Peyer's patch (tissue), 4 donors: Measurements from ENCODE around the gene OR9Q1. TPM values are rescaled to one million over a fixed set of nuclear protein-coding genes. Genes with fewer than 3 reads are reported as not detected.
A peak's percentile ranks its signal among the peaks of the same experiment; 100 is the strongest.

Source experiments
- DNase-seq, 3 donors: peaks; one replicate each; pipeline ENCODE4 v3.0.0-alpha.2; 2017 to 2019
- H3K27ac ChIP-seq, 4 donors: fragments of 200-600 bp; sonication (generic); one replicate each; pipeline ENCODE4 v1.5.1; 2016 to 2019
- H3K27me3 ChIP-seq, 2 donors: fragments of 200-600 bp; sonication (generic); one replicate each; pipeline ENCODE4 v1.5.1; 2019
- H3K36me3 ChIP-seq, 3 donors: fragments of 200-600 bp; sonication (generic); one replicate each; pipeline ENCODE4 v1.5.1; 2016 to 2019
- H3K4me1 ChIP-seq, 4 donors: fragments of 200-600 bp; sonication (generic); one replicate each; pipeline ENCODE4 v1.5.1; 2016 to 2019
- H3K4me3 ChIP-seq, 4 donors: fragments of 200-600 bp; sonication (generic); 1 replicate in 3 of 4; 2 replicates in 1 of 4; pipeline ENCODE4 v1.5.1; 2016 to 2019; ENCODE audit warnings: mild to moderate bottlenecking in 1 of 4
- H3K9me3 ChIP-seq, 4 donors: fragments of 200-600 bp; sonication (generic); one replicate each; pipeline ENCODE4 v1.5.1; 2016 to 2019; ENCODE audit warnings: mild to moderate bottlenecking in 1 of 4
- POLR2A ChIP-seq, 2 donors: fragments of 450-650 bp; IDR thresholded peaks; one replicate each; pipeline ENCODE4 v1.5.1; 2017; ENCODE audit warnings: antibody characterized with exemption in 2 of 2, mild to moderate bottlenecking in 2 of 2, moderate library complexity in 2 of 2
- total RNA-seq, 4 donors: library from RNA; depleted of rRNA; stranded (reverse); fragments of >200 nt; gene quantifications; one replicate each; pipeline ENCODE4 v1.1.0, GENCODE V29; 2016
- TF ChIP-seq, protein P1 (sequence below), 6 experiments: fragments of 450-650 bp in 4 of 6; fragments of 200-600 bp in 2 of 6; sonication (generic) in 1 of 6; IDR thresholded peaks; one replicate each; pipeline ENCODE4 v1.5.1; 2017 to 2019; ENCODE audit warnings: antibody characterized with exemption in 6 of 6, mild to moderate bottlenecking in 3 of 6, moderate library complexity in 1 of 6

OR9Q1 gene, protein sequence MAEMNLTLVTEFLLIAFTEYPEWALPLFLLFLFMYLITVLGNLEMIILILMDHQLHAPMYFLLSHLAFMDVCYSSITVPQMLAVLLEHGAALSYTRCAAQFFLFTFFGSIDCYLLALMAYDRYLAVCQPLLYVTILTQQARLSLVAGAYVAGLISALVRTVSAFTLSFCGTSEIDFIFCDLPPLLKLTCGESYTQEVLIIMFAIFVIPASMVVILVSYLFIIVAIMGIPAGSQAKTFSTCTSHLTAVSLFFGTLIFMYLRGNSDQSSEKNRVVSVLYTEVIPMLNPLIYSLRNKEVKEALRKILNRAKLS
- total RNA-seq: not detected

GRCh38 chr11:58023435-58023931 lies at the start of gene OR9Q1:
TSS of gene OR9Q1 (plus strand) at chr11:58023881. CDS start at chr11:58179445, 155,564 bp downstream.
- H3K27me3 ChIP-seq: no peaks in the 10 kb centered on the region
- peak within 1 kb of the TSS in 2 of 4 donors; percentile 59 to 65 for H3K27ac ChIP-seq
- H3K9me3 ChIP-seq: no peaks in the 10 kb centered on the region
- H3K4me1 ChIP-seq: peaks cover 0 to 16% (median 2%) of the 10 kb centered on the region in 4 donors
- DNase-seq: no peak
- TF ChIP-seq, protein P1, sequence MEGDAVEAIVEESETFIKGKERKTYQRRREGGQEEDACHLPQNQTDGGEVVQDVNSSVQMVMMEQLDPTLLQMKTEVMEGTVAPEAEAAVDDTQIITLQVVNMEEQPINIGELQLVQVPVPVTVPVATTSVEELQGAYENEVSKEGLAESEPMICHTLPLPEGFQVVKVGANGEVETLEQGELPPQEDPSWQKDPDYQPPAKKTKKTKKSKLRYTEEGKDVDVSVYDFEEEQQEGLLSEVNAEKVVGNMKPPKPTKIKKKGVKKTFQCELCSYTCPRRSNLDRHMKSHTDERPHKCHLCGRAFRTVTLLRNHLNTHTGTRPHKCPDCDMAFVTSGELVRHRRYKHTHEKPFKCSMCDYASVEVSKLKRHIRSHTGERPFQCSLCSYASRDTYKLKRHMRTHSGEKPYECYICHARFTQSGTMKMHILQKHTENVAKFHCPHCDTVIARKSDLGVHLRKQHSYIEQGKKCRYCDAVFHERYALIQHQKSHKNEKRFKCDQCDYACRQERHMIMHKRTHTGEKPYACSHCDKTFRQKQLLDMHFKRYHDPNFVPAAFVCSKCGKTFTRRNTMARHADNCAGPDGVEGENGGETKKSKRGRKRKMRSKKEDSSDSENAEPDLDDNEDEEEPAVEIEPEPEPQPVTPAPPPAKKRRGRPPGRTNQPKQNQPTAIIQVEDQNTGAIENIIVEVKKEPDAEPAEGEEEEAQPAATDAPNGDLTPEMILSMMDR (IDR thresholded peaks at IDR 0.05): no peak
- no peak for TF ChIP-seq POLR2A (IDR thresholded peaks at IDR 0.05)
- H3K4me3 ChIP-seq: no peak within 1 kb of the TSS
- no peaks in the 10 kb centered on the region for H3K36me3 ChIP-seq

DNA sequence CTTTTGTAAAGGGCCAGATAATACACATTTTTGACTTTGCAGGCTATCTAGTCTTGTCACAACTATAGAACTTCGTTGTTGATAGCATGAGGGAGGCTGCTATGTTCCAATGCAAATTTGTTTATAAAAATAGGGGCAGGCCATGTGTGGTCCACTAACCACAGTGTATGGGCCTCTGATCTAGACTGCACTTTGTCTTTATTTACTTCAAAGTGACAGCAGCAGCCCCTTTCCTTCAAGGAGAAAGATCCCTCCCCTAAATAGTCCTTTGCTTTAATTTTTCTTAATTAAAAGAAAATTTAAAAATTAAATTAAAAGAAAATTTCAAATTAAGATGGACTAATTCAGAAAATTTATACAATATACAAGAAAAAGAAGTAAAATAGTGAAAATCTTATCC lies 49.5 kb upstream of the OR9Q1 start:
- TF ChIP-seq, protein P1 (IDR thresholded peaks at IDR 0.05): no peak
- TF ChIP-seq POLR2A (IDR thresholded peaks at IDR 0.05): no peak
- Histone ChIP-seq H3K36me3 (no peaks in the 10 kb centered on the region), H3K9me3 (no peaks in the 10 kb centered on the region), H3K4me3 (no peak overlapping the region), H3K4me1 (no peaks in the 10 kb centered on the region), H3K27me3 (no peaks in the 10 kb centered on the region), H3K27ac (no peak overlapping the region)
- no peak for DNase-seq

DNA sequence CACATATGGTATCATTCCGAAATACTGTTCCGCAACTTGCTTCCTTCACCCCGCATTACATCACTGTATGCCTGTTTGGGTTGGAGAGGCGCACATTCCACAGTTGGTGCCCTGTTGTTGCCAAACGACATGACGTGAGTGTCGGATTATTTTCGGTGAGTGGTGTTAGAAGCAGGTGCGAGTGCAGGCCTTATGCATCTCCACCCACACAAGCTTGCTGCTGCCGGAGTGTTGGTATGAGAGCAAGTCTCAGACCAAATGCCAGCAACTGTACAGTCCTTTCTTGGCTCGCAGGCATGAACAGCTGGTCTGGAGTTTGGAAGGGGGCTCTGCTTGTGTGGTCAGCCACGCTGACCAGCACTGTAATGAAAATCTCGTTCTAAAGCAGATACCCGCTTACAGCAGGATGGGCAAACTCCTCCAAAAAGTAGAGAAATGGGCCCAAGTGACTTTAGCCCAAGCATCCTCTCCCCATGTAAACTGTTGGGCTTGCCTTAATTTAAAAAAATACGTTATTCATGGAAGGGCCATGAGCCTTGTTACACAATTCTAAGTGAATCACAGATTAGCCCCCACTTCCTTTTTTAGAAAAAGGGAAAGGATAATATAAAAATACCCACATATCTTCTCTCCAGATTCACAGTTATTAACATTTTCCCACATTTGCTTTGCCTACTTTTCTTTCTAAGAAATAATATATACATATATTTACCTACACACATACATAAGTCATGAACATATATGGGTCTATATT lies 48.7 kb upstream of the OR9Q1 start:
- Histone ChIP-seq H3K27ac (no peak overlapping the region), H3K4me3 (no peak overlapping the region), H3K4me1 (no peaks in the 10 kb centered on the region), H3K9me3 (no peaks in the 10 kb centered on the region), H3K36me3 (no peaks in the 10 kb centered on the region), H3K27me3 (no peaks in the 10 kb centered on the region)
- no peak for TF ChIP-seq POLR2A (IDR thresholded peaks at IDR 0.05)
- TF ChIP-seq, protein P1 (IDR thresholded peaks at IDR 0.05): no peak
- DNase-seq: no peak

GRCh38 chr11:57977709-57978108 lies 46.0 kb upstream of the OR9Q1 start:
- H3K4me1 ChIP-seq: no peaks in the 10 kb centered on the region
- no peak overlapping the region for H3K4me3 ChIP-seq
- H3K27ac ChIP-seq: no peak overlapping the region
- no peak for TF ChIP-seq POLR2A (IDR thresholded peaks at IDR 0.05)
- TF ChIP-seq, protein P1 (IDR thresholded peaks at IDR 0.05): no peak
- H3K9me3 ChIP-seq: no peaks in the 10 kb centered on the region
- no peaks in the 10 kb centered on the region for H3K36me3 ChIP-seq
- no peak for DNase-seq
- no peaks in the 10 kb centered on the region for H3K27me3 ChIP-seq

- H3K36me3 ChIP-seq: no peaks in the 10 kb centered on the region
- TF ChIP-seq POLR2A (IDR thresholded peaks at IDR 0.05): no peak
- TF ChIP-seq, protein P1 (IDR thresholded peaks at IDR 0.05): no peak
- H3K27me3 ChIP-seq: no peaks in the 10 kb centered on the region
- H3K4me3 ChIP-seq: no peak overlapping the region
- DNase-seq: no peak
- H3K9me3 ChIP-seq: no peaks in the 10 kb centered on the region
- H3K4me1 ChIP-seq: no peaks in the 10 kb centered on the region
- no peak overlapping the region for H3K27ac ChIP-seq
Observed at GRCh38 chr11:57978686-57979531, 44.8 kb upstream of the OR9Q1 start.
